ENCODE results near the gene C1orf94. TPM values are rescaled to one million over a fixed set of nuclear protein-coding genes. Genes with fewer than 3 reads are reported as not detected.

Gene C1orf94
- total and polyA plus RNA-seq, 2 of the 4 experiments (the other 2 are of a cell fraction) = not detected

GRCh38 chr1:34212673-34213072, 36.0 kb downstream of the C1orf94 start:
- dilution Hi-C loops (cut with HindIII; ENCODE audit: low sequenced_read_pairs, unreplicated experiment) (no loop called here), in situ Hi-C loops (cut with MboI; ENCODE audit: low sequenced_read_pairs) (no loop called here), intact Hi-C loops (cut with micrococcal nuclease) (no loop called here)
- Histone ChIP-seq H3K4ac (ENCODE audit: low read depth, low read length) (no peak overlapping the region), H2AK5ac (ENCODE audit: low read depth, low read length) (no peak overlapping the region), H3K4me1 (ENCODE audit: control insufficient read depth, insufficient read depth, low read length) (no peaks in the 10 kb centered on the region), H2BK5ac (ENCODE audit: low read depth, low read length, poor library complexity, severe bottlenecking) (no peak overlapping the region), H2BK20ac (ENCODE audit: low read depth, low read length) (no peak overlapping the region), H3K14ac (replicated peaks; ENCODE audit: low read depth, low read length) (no peak overlapping the region), H4K91ac (ENCODE audit: insufficient read depth, low read depth, low read length) (no peak overlapping the region), H3K79me1 (ENCODE audit: low read depth in 1 of 2, low read length in 2 of 2) (no peaks in the 10 kb centered on the region), H2BK15ac (ENCODE audit: low read depth, low read length) (no peak overlapping the region), H3K23ac (ENCODE audit: low read depth, low read length) (no peak overlapping the region), H3K9me3 (ENCODE audit: control insufficient read depth, insufficient read depth, low read length) (peaks cover 36% of the 10 kb centered on the region), H3K56ac (ENCODE audit: extremely low read depth, insufficient read depth, low read length) (no peak overlapping the region), H3K18ac (ENCODE audit: low read depth, low read length) (no peak overlapping the region), H3K9ac (ENCODE audit: low read depth, low read length) (no peak overlapping the region), H3K27me3 (ENCODE audit: control insufficient read depth, insufficient read depth, low read length) (no peaks in the 10 kb centered on the region), H4K20me1 (ENCODE audit: insufficient read depth, low read length) (no peaks in the 10 kb centered on the region), H3K36me3 (ENCODE audit: control insufficient read depth, insufficient read depth, low read length) (no peaks in the 10 kb centered on the region), H3K27ac (ENCODE audit: insufficient read depth, low read length) (no peak overlapping the region), H3K4me3 (ENCODE audit: insufficient read depth, low read depth, low read length) (no peak overlapping the region), H2AK9ac (replicated peaks; ENCODE audit: low read depth, low read length, poor library complexity) (no peak overlapping the region), H4K8ac (ENCODE audit: low read depth in 2 of 2, low read length in 2 of 2) (no peak overlapping the region), H3K9me1 (ENCODE audit: insufficient read depth, low read length) (no peaks in the 10 kb centered on the region), H4K5ac (ENCODE audit: low read depth, low read length) (no peak overlapping the region), H3K4me2 (ENCODE audit: low read depth, low read length) (no peak overlapping the region), H2BK120ac (ENCODE audit: low read depth, low read length) (no peak overlapping the region), H2AFZ (replicated peaks; ENCODE audit: low read length, poor library complexity) (no peak overlapping the region)
- ATAC-seq (ENCODE audit: low read depth) (no peak), DNase-seq (no peak)
- TF ChIP-seq SMC3 (IDR thresholded peaks at IDR 0.05; ENCODE audit: low read depth, low read length) = no peak
- TF ChIP-seq CTCF (conservative IDR thresholded peaks at IDR 0.05; ENCODE audit: low read depth, low read length) = no peak
- no peak for TF ChIP-seq ELK1 (IDR thresholded peaks at IDR 0.05; ENCODE audit: borderline replicate concordance, low read depth, low read length)
- no peak for TF ChIP-seq RFX5 (IDR thresholded peaks at IDR 0.05; ENCODE audit: low read depth, low read length)
- TF ChIP-seq POLR2A (IDR thresholded peaks at IDR 0.05; ENCODE audit: low read depth, low read length) = no peak
- no peak for TF ChIP-seq USF2 (IDR thresholded peaks at IDR 0.05; ENCODE audit: low read depth, low read length)
- TF ChIP-seq MAZ (IDR thresholded peaks at IDR 0.05; ENCODE audit: borderline replicate concordance, low read depth, low read length) = no peak
- TF ChIP-seq MAFK (IDR thresholded peaks at IDR 0.05; ENCODE audit: low read depth, low read length) = no peak
- no peak for TF ChIP-seq RAD21 (IDR thresholded peaks at IDR 0.05; ENCODE audit: low read length)
- no peak for TF ChIP-seq MXI1 (IDR thresholded peaks at IDR 0.05; ENCODE audit: borderline replicate concordance, low read depth, low read length)
- TF ChIP-seq CEBPB (IDR thresholded peaks at IDR 0.05; ENCODE audit: low read depth, low read length) = no peak
- TF ChIP-seq RCOR1 (IDR thresholded peaks at IDR 0.05; ENCODE audit: insufficient replicate concordance, low read length) = no peak
- no peak for TF ChIP-seq BHLHE40 (IDR thresholded peaks at IDR 0.05; ENCODE audit: low read depth, low read length)
- no peak for TF ChIP-seq FOS (IDR thresholded peaks at IDR 0.05; ENCODE audit: low read depth, low read length)
- TF ChIP-seq NFE2L2 (IDR thresholded peaks at IDR 0.05; ENCODE audit: low read depth, low read length) = no peak
- TF ChIP-seq CHD1 (IDR thresholded peaks at IDR 0.05; ENCODE audit: low read depth, low read length) = no peak
- ChIA-PET CTCF (no interaction called here), POLR2A (ENCODE audit: unreplicated experiment) (no interaction called here)
- WGBS, 2 experiments (ENCODE audit: extremely low coverage in 2 of 2, insufficient read length in 1 of 2) = 61% methylated on average over 3 of the region's 4 CpGs; no CpG with 5 or more reads in 1 of the 2 experiments
- no TSS peak for BruUV-seq (replicated peaks)
